Fibroblast of upper back skin (primary cell): ENCODE data around the gene AIG1.

Experiments
- DNase-seq: peaks from one replicate; pipeline ENCODE4 v3.0.0-alpha.2; 2013

The AIG1 gene

DNA sequence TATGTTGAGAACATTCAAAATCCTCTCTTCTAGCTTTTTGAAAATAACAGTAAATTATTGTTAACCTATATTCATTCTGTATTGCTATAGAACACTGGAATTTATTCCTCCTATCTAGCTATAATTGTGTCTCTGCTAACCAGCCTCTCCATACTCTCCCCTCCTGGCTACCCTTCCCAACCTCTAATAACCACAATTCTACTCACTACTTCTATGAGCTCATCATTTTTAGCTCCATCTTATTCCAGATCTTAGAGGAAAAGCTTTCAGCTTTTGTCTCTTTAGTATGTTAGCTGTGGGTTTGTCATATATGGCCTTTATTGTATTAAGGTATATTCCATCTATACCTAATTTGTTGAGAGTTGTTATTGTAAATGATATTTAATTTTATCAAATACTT is 108.8 kb downstream of the AIG1 start:
- DNase-seq: no peak

DNA sequence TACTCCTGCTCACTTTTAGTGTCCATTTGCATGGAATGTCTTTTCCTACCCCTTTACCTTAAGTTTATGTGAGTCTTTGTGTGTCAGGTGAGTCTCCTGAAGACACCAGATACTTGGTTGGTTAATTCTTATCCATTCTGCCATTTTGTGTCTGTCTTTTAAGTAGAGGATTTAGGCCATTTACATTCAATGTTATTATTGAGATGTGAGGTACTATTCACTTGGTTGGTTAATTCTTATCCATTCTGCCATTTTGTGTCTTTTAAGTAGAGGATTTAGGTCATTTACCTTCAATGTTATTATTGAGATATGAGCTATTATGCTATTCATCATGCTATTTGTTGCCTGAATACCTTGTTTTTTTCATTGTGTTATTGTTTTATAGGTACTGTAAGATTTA is 113.8 kb downstream of the AIG1 start:
- DNase-seq: no peak

DNA sequence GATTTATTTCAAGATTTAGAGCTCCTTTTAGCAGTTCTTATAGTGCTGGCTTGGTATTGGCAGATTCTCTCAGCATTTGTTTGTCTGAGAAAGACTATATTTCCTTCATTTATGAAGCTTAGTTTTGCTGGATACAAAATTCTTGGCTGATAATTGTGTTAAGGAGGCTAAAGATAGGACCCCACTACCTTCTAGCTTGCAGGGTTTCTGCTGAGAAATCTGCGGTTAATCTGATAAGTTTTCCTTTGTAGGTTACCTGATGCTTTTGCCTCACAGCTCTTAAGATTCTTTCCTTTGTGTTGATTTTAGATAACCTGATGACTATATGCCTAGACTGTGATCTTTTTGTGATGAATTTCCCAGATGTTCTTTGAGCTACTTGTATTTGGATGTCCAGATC is 114.3 kb downstream of the AIG1 start:
- no peak for DNase-seq

DNA sequence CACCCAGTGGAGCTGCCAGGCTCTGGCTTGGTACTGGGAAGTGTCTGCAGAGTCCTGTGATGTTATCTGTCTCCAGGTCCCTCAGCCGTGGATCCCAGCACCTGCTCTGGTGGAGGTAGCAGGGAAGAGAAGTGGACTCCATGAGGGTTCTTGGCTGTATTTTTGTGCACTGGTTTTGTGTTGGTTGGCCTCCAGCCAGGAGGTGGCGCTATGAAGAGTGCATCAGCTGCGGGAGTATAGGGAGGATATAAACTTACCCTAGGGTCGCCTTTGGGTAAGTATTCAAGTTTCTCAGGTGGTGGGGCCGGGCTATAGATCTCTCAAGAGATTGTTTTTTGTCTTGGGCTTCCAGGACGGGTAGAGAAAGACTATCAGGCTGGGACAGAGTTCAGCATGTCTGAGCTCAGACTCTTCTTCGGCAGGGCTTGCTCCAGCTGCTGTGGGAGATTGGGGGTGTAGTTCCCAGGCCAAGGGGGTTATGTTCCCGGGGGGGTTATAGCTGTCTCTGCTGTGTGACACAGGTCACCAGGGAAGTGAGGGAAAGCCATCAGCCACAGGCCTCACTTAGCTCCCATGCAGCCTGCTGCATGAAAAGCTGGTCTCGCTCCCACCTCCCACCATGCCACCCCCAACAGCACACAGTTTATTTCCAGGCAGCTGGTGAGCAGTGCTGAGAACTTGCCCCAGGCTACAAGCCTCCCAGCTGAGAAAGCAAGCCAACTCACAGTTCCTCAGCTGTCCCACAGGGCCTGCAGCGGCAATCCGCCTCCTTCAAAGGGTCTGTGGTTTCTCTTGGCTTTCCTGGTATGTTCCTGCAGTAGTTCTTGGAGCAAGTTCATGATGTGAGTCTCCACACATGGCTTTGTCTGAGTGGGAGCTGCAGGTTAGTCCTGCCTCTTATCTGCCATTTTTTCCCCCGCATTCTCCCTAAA is 115.7 kb downstream of the AIG1 start:
- DNase-seq: peak; percentile 98

DNA sequence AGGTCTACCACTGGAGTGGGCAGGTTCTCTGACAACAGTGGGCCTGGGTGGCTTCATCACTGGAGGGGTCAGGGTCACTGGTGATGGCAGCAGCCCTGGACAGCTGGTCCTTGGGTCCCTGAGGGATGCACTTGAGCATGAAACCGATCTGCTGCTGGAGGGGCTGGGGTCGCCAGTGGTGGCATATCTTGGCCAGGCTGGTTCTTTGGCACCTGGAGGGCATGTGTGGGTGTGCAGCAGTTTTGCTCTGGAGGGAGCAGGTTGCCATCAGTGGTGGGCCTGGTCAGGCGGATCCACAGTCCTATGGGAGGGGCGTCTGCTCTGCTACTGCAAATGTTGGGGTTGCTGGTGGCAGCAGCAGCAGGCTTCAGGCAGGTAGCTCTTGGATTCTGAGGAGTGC is 117.0 kb downstream of the AIG1 start:
- no peak for DNase-seq

DNA sequence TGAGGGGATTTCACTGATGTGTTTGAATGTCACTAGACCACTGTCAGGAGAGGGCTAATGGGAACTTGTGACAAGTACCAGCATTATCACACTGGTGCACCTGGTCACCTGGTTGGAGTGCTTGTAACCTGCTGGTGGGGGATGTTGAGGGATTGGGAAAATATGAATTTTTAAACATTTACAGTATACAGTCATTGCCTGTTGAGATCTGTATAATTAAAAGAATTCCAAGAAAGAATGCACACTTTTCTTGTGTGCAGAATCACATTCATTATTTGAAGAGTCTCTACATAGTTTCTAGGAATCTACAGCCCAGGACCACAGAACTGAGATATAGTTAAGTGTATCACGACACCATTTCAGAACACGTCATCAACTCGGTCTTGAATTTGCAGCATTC is 118.4 kb downstream of the AIG1 start:
- DNase-seq: no peak

DNA sequence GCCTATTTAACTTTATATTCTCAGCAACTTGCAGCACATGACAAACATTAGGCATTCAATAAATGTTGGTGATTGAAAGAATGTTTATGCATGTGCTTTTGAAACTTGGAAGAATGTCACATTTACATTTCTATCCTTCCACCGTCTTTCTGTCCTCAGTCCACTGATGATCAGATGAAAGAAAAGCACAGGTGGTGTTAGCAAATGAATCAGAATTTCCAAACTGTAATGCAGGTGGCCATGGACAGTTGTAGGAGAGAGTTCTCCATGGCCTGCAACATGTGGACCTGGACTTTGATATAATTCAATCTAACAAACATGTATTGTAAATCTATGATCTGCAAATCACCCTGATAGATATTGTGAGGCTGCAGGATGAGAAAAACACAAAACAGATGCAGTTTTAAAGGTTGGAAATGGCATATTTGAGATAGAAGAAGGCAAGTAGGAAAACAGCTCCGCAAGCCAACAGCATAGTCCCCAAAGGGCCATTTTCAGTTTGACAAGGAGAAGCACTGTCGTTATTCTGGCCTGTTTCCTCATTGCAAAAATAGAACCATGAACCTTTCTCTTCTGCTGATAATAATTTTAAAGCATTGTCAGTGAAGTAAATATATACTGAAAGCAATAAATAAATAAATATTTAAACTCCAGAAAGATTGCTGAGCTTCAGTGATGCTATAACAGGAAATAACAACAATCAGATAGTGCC is 119.4 kb downstream of the AIG1 start:
- no peak for DNase-seq

DNA sequence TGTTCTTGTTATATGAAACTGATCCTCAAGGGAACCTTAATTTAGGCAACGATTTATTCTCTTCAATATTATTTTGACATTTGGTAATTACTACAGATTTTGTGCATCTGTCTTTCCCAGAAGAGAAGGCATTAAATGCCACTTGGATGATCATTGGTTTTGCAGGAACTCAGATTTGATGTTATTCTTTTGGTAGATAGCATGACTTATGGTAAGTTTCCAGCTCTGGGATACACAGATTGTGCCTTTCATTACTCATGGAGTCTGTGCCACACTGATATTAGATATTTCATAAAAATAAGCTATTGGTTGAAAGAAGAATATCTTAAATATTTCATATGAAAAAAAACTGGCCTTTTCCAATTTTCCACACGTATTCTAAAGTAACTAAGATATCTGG is 120.1 kb downstream of the AIG1 start:
- DNase-seq: no peak

DNA sequence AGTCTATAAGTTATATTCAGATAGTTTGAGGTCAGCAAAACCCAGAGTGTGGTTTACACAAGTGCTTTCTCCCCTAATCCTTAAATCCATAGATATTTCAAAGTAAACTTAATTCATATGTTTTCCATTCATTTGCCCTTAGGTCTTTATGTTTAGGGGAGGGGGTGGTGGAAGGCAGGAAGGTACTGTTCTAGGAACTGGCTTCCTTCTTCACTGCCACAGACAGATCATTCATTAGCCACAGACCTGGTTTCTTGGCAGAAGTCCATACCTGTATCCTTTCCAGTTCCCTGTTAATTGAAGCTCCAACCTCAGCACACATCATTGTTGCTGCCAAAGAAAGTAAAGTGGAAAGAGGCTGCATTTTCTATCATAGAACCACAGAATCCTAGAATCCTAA is 123.0 kb downstream of the AIG1 start:
- DNase-seq: peak; percentile 90

DNA sequence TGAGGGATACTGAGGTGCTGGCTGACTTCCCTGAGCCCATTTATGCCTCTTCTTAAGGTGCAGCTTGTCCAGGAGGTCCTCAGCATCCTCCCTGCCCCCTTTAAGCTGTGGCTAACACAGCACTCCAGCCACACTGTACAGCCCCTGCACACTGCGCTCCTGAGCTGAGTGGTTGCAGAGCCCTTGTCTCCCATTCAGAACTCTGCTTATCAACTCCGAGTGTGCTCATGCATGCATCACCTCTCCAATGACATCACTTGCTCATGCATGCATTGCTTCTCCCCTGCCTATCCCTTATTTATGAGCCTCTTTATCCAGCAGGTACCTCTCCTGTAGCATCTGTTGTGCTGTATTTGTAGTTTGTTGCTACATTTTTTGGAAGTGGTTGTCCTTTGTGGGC is 124.6 kb downstream of the AIG1 start:
- DNase-seq: no peak

DNA sequence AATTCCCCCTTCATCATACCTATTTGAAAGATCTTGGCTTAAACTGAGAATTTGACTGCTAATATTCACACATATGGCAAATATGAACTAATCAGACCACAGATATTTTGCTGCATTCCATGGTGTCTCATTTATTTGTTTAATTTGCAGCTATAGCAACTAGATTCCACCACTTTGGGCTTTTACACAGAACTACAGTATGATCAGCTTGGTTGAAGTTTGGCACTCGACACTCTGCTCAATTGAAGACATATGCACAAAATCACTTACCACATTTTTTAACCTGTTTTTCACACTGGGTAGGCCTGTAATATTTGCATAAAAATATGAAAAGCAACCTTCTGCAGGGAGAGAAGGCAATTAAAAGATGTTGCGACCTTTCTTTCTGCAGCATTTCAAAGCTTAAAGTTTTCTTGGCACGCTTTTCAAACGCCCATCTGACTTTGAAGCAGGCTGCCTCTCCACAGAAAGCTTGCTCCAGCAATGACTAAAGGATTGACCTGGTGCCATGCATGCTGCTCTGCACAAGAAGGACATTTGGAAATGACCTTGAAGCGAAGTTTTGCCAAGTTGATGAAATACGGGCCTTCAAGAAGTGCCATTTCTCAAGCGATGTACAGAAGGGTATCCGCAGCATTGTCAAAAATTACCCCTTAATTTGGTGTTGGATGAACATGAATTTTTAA is 126.7 kb downstream of the AIG1 start:
- peak; percentile 97 for DNase-seq

DNA sequence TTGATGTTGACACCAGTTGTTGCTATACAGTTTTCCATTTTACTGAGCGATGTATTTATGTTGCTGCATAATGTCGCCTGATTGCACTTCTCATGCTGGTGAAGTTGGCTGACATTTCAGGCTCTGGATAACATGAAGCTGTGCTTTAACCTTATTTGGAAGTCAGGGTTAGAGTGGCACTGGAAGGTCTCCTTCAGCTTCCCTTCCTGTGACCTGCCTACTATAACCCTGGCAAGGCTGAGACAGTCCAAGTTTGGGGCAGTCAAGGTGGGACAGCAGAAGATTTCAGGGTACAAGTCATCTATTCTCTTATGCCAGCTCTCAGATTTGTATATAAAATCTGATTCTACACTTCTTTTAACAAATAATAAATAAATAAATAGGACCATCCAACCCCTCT is 127.6 kb downstream of the AIG1 start:
- DNase-seq: no peak

DNA sequence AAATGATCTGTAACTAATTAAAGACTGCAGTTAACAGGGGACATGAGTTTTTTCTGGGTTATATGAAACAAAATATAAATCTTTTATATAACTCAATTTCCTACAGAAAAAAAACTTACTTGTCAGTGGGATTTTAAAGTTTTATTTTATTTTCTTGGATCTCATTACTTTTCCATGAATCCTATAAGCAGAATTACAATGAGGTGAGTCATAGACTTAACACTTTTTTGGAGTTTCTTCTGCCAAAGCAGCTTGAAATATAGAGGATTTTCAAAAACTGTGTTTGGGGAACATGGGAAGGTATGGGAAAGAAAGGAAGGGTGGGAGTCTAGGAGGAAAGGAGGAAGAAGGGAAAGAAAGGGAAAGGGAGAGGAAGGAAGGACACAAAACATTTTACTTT is 130.7 kb downstream of the AIG1 start:
- DNase-seq: peak; percentile 59

DNA sequence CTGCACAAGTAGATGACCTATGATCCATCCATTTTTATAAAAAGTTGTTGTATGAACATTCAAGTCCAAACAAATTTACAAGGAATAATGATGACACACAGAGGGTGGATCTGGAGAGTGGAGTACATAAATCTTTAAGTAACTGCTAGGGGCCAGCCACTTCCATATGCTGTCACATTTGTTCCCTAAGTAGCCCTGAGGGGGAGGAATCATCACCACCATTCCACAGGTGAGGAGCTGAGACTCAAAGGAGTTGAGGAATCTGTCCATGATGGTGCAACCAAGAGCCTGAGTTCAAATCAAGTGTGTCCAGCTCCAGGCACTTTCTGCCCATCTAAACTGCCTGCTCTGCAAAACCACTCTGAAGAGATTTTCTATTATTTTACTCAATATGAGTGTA is 132.1 kb downstream of the AIG1 start:
- DNase-seq: no peak

DNA sequence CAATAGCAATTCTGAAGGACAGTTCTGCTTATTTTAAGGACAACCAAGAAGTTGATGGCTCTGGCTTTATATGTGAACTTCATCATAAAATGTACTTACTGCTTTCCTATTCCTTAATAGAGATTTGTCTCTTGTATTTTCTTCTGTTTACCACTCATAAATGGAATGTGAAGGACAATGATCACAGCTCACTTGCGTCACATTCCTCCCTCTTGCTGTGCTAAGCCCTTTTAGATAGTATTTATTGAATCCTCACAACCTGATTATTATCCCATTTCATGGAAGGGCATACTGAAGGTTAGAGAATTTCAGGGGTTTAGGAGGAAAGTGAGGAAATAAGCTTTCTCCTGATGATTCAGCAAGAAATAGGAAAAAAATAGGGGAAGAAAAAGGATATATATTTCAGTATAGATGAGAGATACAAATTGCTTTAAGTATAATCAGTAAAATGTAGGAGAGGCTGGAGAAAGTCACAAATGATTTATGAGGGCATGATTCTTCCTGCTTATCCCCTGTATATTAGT is 132.9 kb downstream of the AIG1 start:
- DNase-seq: no peak

DNA sequence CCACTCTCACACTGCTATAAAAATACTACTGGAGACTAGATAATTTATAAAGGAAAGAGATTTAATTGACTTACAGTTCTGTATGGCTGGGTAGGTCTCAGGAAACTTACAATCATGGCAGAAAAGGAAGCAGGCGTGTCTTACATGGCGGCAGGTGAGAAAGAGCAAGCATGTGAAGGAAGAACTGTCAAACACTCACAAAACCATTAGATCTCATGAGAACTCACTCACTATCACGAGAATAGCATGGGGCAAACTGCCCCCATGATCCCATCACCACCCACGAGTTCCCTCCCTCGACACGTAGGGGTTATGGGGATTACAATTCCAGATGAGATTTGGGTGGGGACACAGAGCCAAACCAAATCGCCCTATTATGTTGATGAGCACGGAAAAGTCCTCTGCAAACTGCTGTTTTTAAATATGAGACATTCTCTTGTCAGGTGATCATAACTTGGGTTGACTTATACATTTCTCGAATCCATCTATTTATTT is 133.5 kb downstream of the AIG1 start:
- no peak for DNase-seq

DNA sequence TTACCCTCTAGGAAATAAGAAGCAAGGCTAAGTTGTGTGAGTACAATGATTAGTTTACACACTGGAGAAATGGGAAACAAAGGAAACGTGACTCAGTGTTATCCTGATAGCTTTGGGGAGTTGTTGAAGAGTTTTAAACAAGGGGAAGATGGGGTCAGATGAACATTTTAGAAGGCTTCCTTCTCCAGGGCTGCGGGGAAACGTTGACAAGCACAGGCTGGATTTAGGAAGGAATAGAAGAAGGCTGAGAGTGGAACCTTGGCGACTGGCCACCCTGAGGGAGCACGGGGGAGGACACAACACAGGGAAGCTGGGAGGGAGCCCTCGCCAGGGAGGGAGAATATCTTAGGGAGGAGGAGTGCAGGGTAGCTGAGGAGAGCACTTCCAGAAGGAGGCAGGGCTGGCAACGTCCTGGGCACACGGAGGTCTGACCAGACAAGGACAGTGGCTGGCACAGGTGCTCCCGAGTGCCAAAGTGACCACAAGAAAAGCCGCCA is 134.7 kb downstream of the AIG1 start:
- DNase-seq: no peak

DNA sequence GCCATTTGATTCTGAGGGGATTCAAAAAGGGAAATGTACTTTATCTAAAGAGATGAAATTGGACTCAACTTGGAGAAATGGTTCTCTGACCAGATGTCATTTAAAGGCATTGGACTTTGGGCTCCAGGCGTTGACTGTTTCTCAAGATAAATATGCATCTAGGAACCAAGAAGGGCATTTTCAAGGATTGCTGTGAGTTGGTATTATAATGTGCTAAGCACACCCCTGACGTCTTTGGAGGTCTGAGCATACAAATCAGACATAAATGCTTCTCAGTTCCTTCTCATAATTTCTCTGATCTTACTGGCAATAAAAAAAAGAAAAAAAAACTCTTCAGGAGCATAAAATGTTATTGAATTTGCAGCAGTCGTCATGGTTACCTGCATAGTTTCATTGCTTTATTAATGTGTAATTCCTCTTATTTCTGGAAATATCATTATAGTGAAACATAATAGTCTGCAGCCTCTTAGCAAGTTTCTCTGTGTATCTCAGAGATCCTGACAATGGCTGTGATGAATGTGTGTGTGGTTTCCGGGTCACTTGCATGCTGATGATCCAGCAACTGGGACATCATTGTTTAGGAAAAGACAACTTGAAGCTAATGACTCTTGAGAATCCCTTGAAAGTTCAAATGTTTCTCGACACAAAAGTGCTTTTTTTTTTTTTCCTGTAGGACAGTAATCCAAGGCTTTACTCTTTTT is 136.0 kb downstream of the AIG1 start:
- DNase-seq: peak; percentile 51

DNA sequence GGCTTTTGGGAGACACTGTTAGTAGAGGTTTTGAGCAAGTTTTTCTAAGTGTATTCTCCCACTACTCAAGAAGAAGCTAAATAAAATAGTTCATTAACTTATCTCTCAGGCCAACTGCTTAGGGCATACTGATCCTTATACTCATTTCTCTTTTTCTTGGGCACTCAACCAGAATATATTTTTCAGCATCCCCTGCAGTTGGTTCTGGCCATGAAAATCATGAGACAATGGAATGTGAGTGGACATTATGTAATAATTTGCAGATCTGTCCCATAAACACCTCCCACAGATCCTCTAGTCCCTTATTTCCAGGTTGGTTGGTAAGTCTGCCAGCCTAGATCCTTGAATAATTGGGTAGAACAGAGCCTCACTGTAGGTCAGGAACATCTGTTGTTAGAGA is 136.7 kb downstream of the AIG1 start:
- peak; percentile 27 for DNase-seq

DNA sequence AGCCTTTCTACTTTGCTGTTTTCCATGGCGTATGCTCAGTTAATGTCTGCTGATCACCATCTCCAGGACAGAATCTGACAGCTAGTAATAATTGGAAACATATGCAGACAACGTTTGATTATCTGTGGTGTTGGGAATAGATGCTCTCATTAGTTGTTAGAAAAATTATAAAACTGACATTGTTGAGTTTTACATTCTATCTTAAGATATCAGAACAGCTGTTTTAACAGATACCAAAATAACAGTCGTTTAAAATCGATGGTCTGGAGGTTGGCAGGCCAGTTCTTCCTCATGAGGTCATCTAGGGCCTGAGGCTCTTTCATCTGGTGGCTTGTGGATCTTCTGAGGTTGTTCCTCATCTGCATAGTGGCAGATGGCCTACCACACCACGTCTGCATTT is 137.6 kb downstream of the AIG1 start:
- DNase-seq: no peak

DNA sequence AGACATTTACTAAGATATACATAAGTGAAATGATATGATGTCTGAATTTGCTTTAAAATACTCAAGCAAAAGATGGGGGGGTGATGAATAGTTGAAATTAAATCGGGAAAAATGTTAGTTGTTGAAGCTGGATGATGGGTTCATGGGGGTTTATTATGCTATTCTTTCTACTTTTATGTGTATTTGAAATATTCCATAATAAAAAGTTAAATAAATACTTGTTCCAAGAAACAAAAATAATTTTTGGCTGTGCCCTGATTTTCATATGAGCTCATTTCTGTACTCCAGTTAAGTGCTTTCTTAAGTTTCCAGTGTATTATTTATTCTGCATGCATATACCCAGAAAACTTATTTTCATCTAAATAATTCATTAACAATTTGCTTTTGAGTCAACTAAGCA is 138.6 kb downstream of the AIG1 start:
- DNase-seq: no peak

DNA sequence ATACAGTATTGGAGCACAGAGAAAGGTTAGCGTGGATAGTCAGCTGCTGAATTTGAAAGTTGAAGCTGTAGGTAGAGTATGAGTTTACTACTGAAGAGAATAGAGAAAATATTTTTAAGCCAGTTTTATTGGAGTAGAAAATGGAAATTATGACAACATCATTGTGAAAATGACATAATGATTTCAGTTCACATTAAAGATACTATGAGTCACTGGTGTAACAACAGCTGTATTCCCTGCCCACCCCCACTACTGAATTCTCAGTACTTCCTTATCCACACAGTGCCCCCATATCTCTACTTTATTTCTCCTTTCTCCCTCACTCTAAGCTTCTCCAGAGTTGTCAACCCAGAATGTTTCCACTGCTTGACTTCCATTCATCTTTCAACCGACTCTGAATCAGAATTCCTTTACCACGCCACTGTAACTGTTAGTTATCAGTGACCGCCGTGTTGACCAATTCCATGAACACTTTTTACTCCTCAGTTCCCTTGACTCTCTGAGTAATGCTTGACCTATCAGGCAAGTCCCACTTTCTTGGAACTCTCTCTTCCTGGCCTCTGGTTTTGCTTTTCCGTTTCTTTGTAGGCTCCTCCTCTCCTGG is 139.6 kb downstream of the AIG1 start:
- no peak for DNase-seq
